ENCODE results near the gene TEX28.

GRCh38 chrX:154295664-154296310, 863 bp upstream of the TEX28 start, which contains the start of gene TKTL1:
- TF ChIP-seq ELK1 (IDR thresholded peaks at IDR 0.05; ENCODE audit: low read depth, low read length), result no peak
- no peak for TF ChIP-seq CTCF (IDR thresholded peaks at IDR 0.05)
